GM21526 (cell line): ENCODE measurements around the gene LINGO3.

Experiments
- ATAC-seq: cut with Tn5 transposase; IDR thresholded peaks from one replicate; pipeline ENCODE4 v1.9.1; 2021; ENCODE audit warnings: moderate library complexity; ENCODE audit not compliant: unreplicated experiment, low FRiP score

The LINGO3 gene

GRCh38 chr19:2269244-2270156 lies 38.5 kb downstream of the LINGO3 start:
- ATAC-seq: peak; percentile 43

GRCh38 chr19:2268861-2269243 lies 39.1 kb downstream of the LINGO3 start:
- ATAC-seq: no peak

GRCh38 chr19:2268480-2268830 lies 39.5 kb downstream of the LINGO3 start:
- no peak for ATAC-seq

GRCh38 chr19:2266183-2266993 lies 41.6 kb downstream of the LINGO3 start:
- ATAC-seq: peak; percentile 28

- ATAC-seq: no peak
Measured at GRCh38 chr19:2261438-2262172, 46.3 kb downstream of the LINGO3 start.

- ATAC-seq: no peak
Measured at GRCh38 chr19:2260341-2260805, 47.6 kb downstream of the LINGO3 start.

- no peak for ATAC-seq
Measured at GRCh38 chr19:2259336-2259735, 48.6 kb downstream of the LINGO3 start.
